GM12865 (cell line): ENCODE results near the gene TBC1D25.

Source experiments
- DNase-seq: peaks from one replicate; pipeline ENCODE4 v3.0.0; 2010; ENCODE audit warnings: low read depth
- H3K4me3 ChIP-seq: 2 replicates; pipeline ENCODE4 v1.5.1; 2011; ENCODE audit warnings: mild to moderate bottlenecking, low read depth, low read length, control low read depth
- CTCF ChIP-seq: IDR thresholded peaks from 2 replicates; pipeline ENCODE4 v1.5.1; 2011; ENCODE audit warnings: low read length, control low read depth, low read depth, inconsistent platforms; ENCODE audit not compliant: insufficient read depth; ENCODE audit errors: missing control alignments

The TBC1D25 gene

GRCh38 chrX:48496660-48497059 lies 42.9 kb upstream of the TBC1D25 start:
- no peak overlapping the region for H3K4me3 ChIP-seq
- no peak for TF ChIP-seq CTCF
- no peak for DNase-seq

GRCh38 chrX:48497871-48498270 lies 41.6 kb upstream of the TBC1D25 start:
- no peak for TF ChIP-seq CTCF
- no peak for DNase-seq
- H3K4me3 ChIP-seq = no peak overlapping the region

GRCh38 chrX:48498374-48498809 lies 41.1 kb upstream of the TBC1D25 start:
- TF ChIP-seq CTCF = no peak
- DNase-seq = no peak
- H3K4me3 ChIP-seq = no peak overlapping the region

- no peak for DNase-seq
- H3K4me3 ChIP-seq = no peak overlapping the region
- TF ChIP-seq CTCF = no peak
Observed at GRCh38 chrX:48504261-48504660, 35.3 kb upstream of the TBC1D25 start.

- DNase-seq = no peak
- TF ChIP-seq CTCF = no peak
- H3K4me3 ChIP-seq = no peak overlapping the region
Observed at GRCh38 chrX:48505481-48505880, 34.0 kb upstream of the TBC1D25 start.

- no peak overlapping the region for H3K4me3 ChIP-seq
- no peak for TF ChIP-seq CTCF
- DNase-seq = no peak
Observed at GRCh38 chrX:48507246-48507645, 32.3 kb upstream of the TBC1D25 start.

GRCh38 chrX:48508400-48509244 lies 30.9 kb upstream of the TBC1D25 start, which contains the start of gene PORCN:
Gene PORCN, plus strand, starts transcription at chrX:48508992. Its CDS starts 829 bp downstream, at chrX:48509821.
- DNase-seq = peak; percentile 88
- peak within 1 kb of the TSS; percentile 70 for H3K4me3 ChIP-seq
- TF ChIP-seq CTCF = no peak
